Activated T-helper 1 cell treated with anti-CD3 and anti-CD28 coated beads, Interleukin-12 subunit alpha, Interleukin-12 subunit beta, Interleukin-2, Interleukin-4 antibody, amounts not matched to agents 30 ng/mL and 10 ng/mL and 1 ng/mL, durations not matched to agents 14 hours and 24 hours and 36 hours (primary cell): Measurements from ENCODE around the gene RXRA. TPM values are rescaled to one million over a fixed set of nuclear protein-coding genes. Genes with fewer than 3 reads are reported as not detected.

Experiments used
- DNase-seq: peaks from one replicate; pipeline ENCODE4 v3.0.0; 2021; ENCODE audit warnings: low spot score
- H3K27ac Mint-ChIP-seq: one replicate; pipeline ENCODE4 v1.8.0; 2021; ENCODE audit warnings: mild to moderate bottlenecking, mixed read lengths
- H3K27me3 Mint-ChIP-seq: one replicate; pipeline ENCODE4 v1.8.0; 2022; ENCODE audit warnings: mild to moderate bottlenecking, moderate library complexity, mixed read lengths; ENCODE audit not compliant: insufficient read depth
- H3K36me3 Mint-ChIP-seq: one replicate; pipeline ENCODE4 v1.8.0; 2021; ENCODE audit warnings: low read depth, mixed read lengths
- H3K4me1 Mint-ChIP-seq: one replicate; pipeline ENCODE4 v1.8.0; 2021; ENCODE audit warnings: low read depth, mixed read lengths
- H3K4me3 Mint-ChIP-seq: one replicate; pipeline ENCODE4 v1.8.0; 2021; ENCODE audit warnings: mild to moderate bottlenecking, moderate library complexity, mixed read lengths
- H3K9me3 Mint-ChIP-seq: one replicate; pipeline ENCODE4 v1.8.0; 2021; ENCODE audit warnings: mixed read lengths
- intact Hi-C: fragments of 100-400 bp; cut with micrococcal nuclease; formaldehyde crosslinking; loops from one replicate; pipeline ENCODE4 v1.15.1; 2024
- total RNA-seq: library from RNA; stranded (reverse); gene quantifications from 2 replicates; pipeline ENCODE4 v1.2.3, GENCODE V29; 2022

Gene RXRA
- total RNA-seq, 1 donor from 2014 or later, result 0.91 TPM

DNA sequence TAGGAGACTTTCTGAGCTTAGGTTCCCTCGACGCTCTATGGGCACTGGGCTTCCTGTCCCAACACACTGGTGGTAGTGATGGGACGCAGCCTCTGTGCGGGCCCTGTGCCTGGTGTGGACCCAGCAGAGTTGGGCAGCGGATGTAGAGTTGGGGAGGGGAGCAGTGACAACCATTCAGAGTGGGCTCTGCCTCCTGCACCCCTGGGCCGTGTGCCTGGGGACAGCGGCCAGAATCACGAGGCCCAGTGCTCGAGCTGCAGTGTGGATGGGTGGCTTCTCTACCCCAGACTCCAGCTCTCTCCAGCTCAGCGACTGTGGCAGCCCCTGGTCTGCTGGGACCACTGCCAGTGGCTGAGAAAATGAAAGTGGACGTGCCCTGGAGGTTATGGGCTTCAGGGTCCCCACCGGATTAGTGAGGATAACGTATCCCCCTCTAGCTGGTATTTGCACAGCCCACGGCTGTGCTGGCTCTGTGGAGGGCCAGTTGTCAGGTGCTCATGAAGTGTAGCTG lies 18.6 kb downstream of the RXRA start:
- Mint-ChIP-seq H3K36me3 (no peaks in the 10 kb centered on the region), H3K4me3 (no peak overlapping the region), H3K4me1 (no peaks in the 10 kb centered on the region), H3K27me3 (peaks cover 2% of the 10 kb centered on the region), H3K9me3 (no peaks in the 10 kb centered on the region), H3K27ac (no peak overlapping the region)
- no peak for DNase-seq
- intact Hi-C loops, result no loop called here

- Mint-ChIP-seq H3K9me3 (no peaks in the 10 kb centered on the region), H3K4me1 (no peaks in the 10 kb centered on the region), H3K27ac (no peak overlapping the region), H3K36me3 (no peaks in the 10 kb centered on the region), H3K27me3 (peaks cover 2% of the 10 kb centered on the region), H3K4me3 (no peak overlapping the region)
- intact Hi-C loops, result no loop called here
- DNase-seq, result no peak
Observed at GRCh38 chr9:134345737-134346136, 19.5 kb downstream of the RXRA start.

DNA sequence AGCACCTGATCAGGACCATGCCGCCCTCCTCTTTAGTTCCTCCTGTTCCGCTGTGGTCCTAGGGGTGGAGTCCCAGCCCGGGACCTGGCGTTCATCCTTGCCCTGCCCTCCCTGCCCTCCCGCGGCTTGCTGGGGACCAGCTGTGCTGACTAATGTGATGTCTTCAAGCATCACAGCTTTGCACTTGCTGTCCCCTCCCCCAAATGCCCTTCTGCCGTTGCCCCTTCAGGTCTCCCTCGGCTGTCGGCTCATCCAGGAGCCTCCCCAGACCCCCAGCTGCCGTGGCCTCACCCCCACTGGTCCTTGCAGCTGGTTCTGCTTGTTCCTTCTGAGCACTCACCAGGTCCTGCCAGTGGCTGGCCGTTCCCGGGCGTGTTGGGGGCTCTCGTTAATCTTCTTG lies 19.9 kb downstream of the RXRA start:
- Mint-ChIP-seq H3K36me3 (no peaks in the 10 kb centered on the region), H3K9me3 (no peaks in the 10 kb centered on the region), H3K27me3 (peaks cover 2% of the 10 kb centered on the region), H3K4me3 (no peak overlapping the region), H3K27ac (no peak overlapping the region), H3K4me1 (no peaks in the 10 kb centered on the region)
- intact Hi-C loops, result no loop called here
- no peak for DNase-seq

DNA sequence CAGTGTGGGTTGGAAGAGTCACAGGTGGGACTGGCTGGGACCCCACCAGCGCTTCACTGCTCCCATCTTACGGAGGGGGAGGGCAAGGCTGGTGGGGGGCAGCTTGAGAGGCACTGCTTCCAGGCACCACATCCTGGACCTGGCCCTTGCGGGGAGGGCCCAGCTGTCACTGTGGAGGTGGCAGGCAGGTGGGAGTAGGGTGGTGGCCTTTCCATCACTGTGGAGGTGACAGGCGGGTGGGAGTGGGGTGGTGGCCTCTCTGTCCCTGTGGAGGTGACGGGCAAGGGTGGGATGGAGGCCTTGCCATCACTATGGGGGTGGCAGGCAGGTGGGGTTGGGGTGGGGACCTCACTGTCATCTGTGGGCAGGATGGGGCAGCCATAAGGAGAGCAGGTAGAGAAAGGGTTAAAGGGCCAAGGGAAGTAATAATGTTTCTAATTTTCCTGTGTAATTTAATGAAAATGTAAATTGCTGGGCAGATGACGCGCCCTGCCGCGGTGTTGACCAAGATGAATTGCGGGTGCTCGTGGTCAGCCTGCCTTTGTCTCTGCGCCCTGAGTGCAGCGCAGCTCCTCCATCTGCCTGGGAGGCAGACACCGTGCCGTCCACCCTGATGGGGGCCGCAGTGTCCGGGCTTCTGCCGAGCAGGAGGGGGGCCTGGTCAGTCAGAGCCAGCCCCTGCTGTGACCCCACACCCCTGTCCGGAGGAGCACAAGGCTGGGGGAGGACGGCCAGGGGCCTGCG lies 20.8 kb downstream of the RXRA start:
- H3K4me3 Mint-ChIP-seq, result no peak overlapping the region
- no peaks in the 10 kb centered on the region for H3K36me3 Mint-ChIP-seq
- no peaks in the 10 kb centered on the region for H3K9me3 Mint-ChIP-seq
- intact Hi-C loops, result no loop called here
- H3K4me1 Mint-ChIP-seq, result no peaks in the 10 kb centered on the region
- DNase-seq, result no peak
- H3K27me3 Mint-ChIP-seq, result peaks cover 2% of the 10 kb centered on the region
- no peak overlapping the region for H3K27ac Mint-ChIP-seq

DNA sequence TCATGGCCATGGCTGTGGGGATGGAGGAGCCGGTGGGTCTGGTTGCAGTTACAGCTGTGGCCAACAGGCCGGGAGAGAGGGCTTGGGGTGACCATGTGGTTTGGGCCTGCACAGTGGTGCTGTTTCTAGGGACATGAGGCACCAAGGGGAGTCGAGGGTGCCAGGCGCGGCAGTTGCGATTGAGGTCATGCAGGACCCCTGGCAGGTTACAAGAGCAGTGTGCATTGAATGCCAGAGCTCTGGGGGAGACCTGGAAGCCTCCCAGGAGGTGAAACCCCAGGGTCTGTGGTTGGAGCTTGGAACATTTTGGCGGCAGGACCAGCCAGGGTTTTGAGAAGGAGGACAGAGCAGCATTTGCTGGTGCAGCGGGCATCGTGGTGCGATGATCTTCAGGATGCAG lies 21.7 kb downstream of the RXRA start:
- DNase-seq, result no peak
- no peaks in the 10 kb centered on the region for H3K9me3 Mint-ChIP-seq
- no peak overlapping the region for H3K4me3 Mint-ChIP-seq
- intact Hi-C loops, result no loop called here
- H3K27me3 Mint-ChIP-seq, result peaks cover 2% of the 10 kb centered on the region
- H3K36me3 Mint-ChIP-seq, result no peaks in the 10 kb centered on the region
- H3K27ac Mint-ChIP-seq, result no peak overlapping the region
- H3K4me1 Mint-ChIP-seq, result no peaks in the 10 kb centered on the region

DNA sequence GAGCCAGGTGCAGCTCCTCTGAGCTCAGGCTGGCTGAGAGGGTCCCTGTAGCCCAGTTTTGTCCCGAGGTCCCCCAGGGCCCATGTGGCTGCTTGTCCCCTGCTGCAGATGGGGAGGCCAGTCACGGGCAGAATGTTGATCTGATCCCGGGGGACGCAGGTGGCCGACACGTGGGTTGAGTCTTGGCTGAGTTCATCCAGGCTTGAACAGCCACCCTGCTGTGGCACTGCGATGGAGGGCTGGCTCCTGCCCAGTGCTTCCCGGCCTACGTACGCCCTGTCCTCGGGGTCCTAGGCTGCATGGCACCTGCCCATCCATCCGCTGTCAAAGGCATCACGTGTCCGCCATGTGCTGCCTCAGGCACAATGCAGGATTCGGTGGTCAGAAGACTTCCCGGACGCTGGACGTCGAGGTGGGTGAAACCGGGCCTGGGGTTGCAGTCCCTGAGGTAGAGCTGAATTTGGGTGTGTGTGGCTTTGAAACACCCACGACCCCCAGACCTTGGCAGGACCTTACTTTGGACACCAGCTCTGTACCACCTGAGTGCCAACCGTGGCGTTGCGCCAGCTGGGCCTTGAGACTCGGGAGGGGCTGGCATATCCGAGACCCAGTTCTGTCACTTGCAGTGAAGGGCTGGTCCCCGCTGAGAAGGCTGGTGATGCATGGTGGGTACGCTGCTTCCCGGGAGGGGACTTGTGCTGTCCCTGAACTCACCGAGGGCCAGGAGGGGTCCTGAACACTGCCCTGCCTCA lies 22.3 kb downstream of the RXRA start:
- Mint-ChIP-seq H3K27me3 (peaks cover 2% of the 10 kb centered on the region), H3K4me3 (no peak overlapping the region), H3K27ac (no peak overlapping the region), H3K4me1 (no peaks in the 10 kb centered on the region), H3K36me3 (no peaks in the 10 kb centered on the region), H3K9me3 (no peaks in the 10 kb centered on the region)
- DNase-seq, result no peak
- intact Hi-C loops, result no loop called here

- Mint-ChIP-seq H3K4me1 (no peaks in the 10 kb centered on the region), H3K36me3 (no peaks in the 10 kb centered on the region), H3K4me3 (no peak overlapping the region), H3K9me3 (no peaks in the 10 kb centered on the region), H3K27ac (no peak overlapping the region), H3K27me3 (no peaks in the 10 kb centered on the region)
- DNase-seq, result no peak
- intact Hi-C loops, result no loop called here
Observed at GRCh38 chr9:134349936-134350335, 23.7 kb downstream of the RXRA start.

DNA sequence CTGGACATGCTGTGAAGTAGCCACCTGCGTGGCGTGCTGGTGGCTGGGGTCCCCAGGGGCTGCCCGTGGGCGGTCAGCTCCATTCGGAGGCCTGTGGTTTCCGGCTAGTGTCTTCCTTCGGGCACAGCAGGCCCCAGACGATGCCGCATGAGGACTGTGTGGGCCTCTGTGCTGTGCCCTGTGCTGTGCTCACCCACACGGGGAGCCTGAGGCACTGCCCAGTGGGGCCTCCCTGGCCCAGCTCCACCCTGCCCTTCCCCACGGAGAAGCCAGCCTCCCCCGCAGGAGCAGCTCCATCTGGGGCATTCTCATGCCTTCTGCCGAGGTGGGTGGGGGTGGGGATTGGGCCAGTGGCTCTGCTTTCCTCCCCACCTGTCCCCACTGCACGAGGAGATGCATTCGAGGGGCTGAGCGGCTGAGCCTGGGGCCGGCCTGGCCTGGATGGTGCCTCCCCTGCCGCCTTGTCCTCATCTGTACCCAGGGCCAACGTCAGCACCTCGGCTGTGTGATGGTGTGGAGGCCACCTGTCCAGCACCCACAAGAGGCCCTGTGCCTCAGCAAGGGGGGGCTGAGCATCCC lies 24.2 kb downstream of the RXRA start:
- intact Hi-C loops, result no loop called here
- H3K27me3 Mint-ChIP-seq, result no peaks in the 10 kb centered on the region
- no peaks in the 10 kb centered on the region for H3K36me3 Mint-ChIP-seq

GRCh38 chr9:134351606-134352176 lies 25.4 kb downstream of the RXRA start:
- no peak for DNase-seq
- Mint-ChIP-seq H3K27ac (no peak overlapping the region), H3K9me3 (no peaks in the 10 kb centered on the region), H3K27me3 (no peaks in the 10 kb centered on the region), H3K4me3 (no peak overlapping the region), H3K36me3 (no peaks in the 10 kb centered on the region), H3K4me1 (no peaks in the 10 kb centered on the region)
- intact Hi-C loops, result no loop called here

More for the DNA sequence above, 24.2 kb downstream of the RXRA start:
- no peak for DNase-seq
- no peak overlapping the region for H3K4me3 Mint-ChIP-seq
- H3K9me3 Mint-ChIP-seq, result no peaks in the 10 kb centered on the region
- no peaks in the 10 kb centered on the region for H3K4me1 Mint-ChIP-seq
- H3K27ac Mint-ChIP-seq, result no peak overlapping the region

DNA sequence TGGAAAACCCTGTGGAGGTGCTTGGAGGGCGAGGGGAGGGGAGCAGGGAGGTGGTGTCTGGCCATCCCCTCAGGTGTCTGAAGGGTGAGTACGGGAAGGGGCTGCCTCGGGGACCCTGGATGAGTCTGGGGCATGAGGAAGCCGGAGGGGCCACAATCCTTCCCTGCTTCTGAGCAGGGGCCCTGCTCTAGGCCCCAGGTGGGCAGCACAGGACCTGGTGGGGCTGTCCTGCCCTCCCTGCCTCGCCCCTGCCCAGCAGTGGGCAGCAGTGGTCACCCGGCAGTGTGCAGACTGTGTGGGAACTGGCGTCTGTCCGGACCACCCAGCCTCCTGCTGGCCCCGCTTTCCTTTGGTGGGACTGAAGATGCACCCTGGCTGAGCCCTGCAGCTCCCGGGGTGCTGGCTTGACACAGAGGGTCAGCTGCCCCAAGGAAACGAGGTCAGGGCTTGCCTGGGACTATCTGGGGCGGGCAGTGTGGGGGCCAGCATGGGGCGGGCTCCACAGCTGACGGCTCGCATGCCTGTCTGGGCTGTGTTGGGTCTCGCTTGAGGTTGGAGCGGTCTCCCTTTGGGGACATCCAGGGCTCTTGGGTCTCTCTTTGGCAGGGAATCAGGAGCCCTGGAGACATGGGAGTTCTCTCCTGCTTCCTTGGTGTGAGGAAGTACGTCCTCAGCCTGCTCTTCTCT lies 26.1 kb downstream of the RXRA start:
- intact Hi-C loops, result no loop called here
- Mint-ChIP-seq H3K9me3 (no peaks in the 10 kb centered on the region), H3K27ac (no peak overlapping the region), H3K36me3 (no peaks in the 10 kb centered on the region), H3K4me3 (no peak overlapping the region), H3K27me3 (no peaks in the 10 kb centered on the region), H3K4me1 (no peaks in the 10 kb centered on the region)
- no peak for DNase-seq

DNA sequence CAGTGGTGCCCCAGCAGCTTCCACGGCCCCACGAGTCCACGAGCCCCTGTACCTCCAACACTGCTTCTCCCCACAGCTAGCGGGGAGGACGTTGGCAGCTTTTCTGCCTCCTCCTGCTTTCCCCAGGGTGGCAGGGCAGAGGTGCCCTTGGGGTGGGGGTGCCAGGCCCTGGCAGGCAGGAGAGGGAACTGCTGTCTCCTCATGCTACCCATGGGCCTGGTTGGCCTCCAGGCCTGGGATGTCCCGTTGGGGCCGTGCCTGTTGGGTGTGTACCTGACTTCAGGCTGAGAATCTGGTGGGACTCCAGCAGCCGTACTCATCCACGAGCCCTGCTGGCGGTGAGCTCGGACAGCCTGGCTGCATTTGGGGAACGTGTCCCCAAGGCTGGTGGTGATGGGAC lies 27.3 kb downstream of the RXRA start:
- no peak for DNase-seq
- Mint-ChIP-seq H3K36me3 (no peaks in the 10 kb centered on the region), H3K9me3 (no peaks in the 10 kb centered on the region), H3K27ac (no peak overlapping the region), H3K27me3 (no peaks in the 10 kb centered on the region), H3K4me3 (no peak overlapping the region), H3K4me1 (no peaks in the 10 kb centered on the region)
- intact Hi-C loops, result no loop called here

DNA sequence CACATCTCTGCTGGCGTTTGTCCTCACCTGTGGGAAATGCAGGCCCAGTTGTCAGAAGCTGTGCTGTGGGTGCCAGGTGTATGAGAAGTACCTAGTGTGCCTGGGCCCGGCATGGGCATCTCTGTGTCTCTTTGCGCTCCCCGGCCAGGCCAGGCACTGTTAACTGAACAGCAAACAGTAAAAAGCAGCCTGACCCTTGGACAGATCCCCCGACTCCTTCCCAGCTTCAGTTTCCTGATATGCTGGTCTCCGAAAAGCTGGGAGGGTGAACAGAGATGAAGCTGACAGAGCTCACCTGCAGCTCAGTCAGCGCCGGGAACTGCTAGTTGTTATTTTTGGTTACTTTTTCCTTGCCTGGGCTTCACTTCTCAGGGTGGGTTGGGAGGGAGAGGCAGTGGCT lies 28.9 kb downstream of the RXRA start:
- no peaks in the 10 kb centered on the region for H3K36me3 Mint-ChIP-seq
- no peak overlapping the region for H3K27ac Mint-ChIP-seq
- no peak overlapping the region for H3K4me3 Mint-ChIP-seq
- H3K9me3 Mint-ChIP-seq, result no peaks in the 10 kb centered on the region
- no peak for DNase-seq
- intact Hi-C loops, result no loop called here
- no peaks in the 10 kb centered on the region for H3K4me1 Mint-ChIP-seq
- no peaks in the 10 kb centered on the region for H3K27me3 Mint-ChIP-seq
